HG03064 (cell line): ENCODE measurements around the gene ZNHIT1.
A peak's percentile ranks its signal among the peaks of the same experiment; 100 is the strongest.
"Not testable (repeated sequence)": the region's sequence is repeated elsewhere in the genome, so short reads cannot be mapped to it uniquely, and the experiment has no call there.

Experiments
- ATAC-seq: cut with Tn5 transposase; IDR thresholded peaks from one replicate; pipeline ENCODE4 v1.9.1; 2021; ENCODE audit warnings: low read depth; ENCODE audit not compliant: unreplicated experiment

ZNHIT1 gene

GRCh38 chr7:101240226-101241014 lies 22.5 kb downstream of the ZNHIT1 start:
- ATAC-seq, result no peak

- no peak for ATAC-seq
These were observed 23.0 kb downstream of the ZNHIT1 start for GRCh38 chr7:101241015-101241363.

- no peak for ATAC-seq
These were observed 23.7 kb downstream of the ZNHIT1 start for GRCh38 chr7:101241443-101242349.

- ATAC-seq, result no peak
These were observed 25.8 kb downstream of the ZNHIT1 start for GRCh38 chr7:101243646-101244374.

GRCh38 chr7:101244375-101245146 lies 26.6 kb downstream of the ZNHIT1 start, which contains the start of gene FIS1:
FIS1 (minus strand) TSS chr7:101245081; CDS start chr7:101245004, 77 bp downstream.
- ATAC-seq, result peak; percentile 93

GRCh38 chr7:101245147-101245668 lies 27.2 kb downstream of the ZNHIT1 start:
- no peak for ATAC-seq

- ATAC-seq, result no peak
These were observed 30.3 kb downstream of the ZNHIT1 start for GRCh38 chr7:101248276-101248675.

GRCh38 chr7:101250324-101250723 lies 32.4 kb downstream of the ZNHIT1 start:
- ATAC-seq, result no peak

GRCh38 chr7:101251871-101252659 lies 34.1 kb downstream of the ZNHIT1 start:
- ATAC-seq, result peak; percentile 98

GRCh38 chr7:101253199-101253598 lies 35.2 kb downstream of the ZNHIT1 start:
- ATAC-seq, result not testable (repeated sequence)

GRCh38 chr7:101255796-101256195 lies 37.8 kb downstream of the ZNHIT1 start:
- ATAC-seq, result no peak

GRCh38 chr7:101258243-101258731 lies 40.3 kb downstream of the ZNHIT1 start:
- no peak for ATAC-seq

GRCh38 chr7:101264102-101264706 lies 46.2 kb downstream of the ZNHIT1 start:
- ATAC-seq, result not testable (repeated sequence)

GRCh38 chr7:101265622-101266516 lies 47.9 kb downstream of the ZNHIT1 start:
- no peak for ATAC-seq

GRCh38 chr7:101269664-101270063 lies 51.7 kb downstream of the ZNHIT1 start:
- no peak for ATAC-seq

GRCh38 chr7:101271021-101271420 lies 53.1 kb downstream of the ZNHIT1 start:
- ATAC-seq, result no peak

GRCh38 chr7:101273206-101273605 lies 55.2 kb downstream of the ZNHIT1 start:
- no peak for ATAC-seq
